Measurements from ENCODE around the gene HDGF.

The HDGF gene

DNA sequence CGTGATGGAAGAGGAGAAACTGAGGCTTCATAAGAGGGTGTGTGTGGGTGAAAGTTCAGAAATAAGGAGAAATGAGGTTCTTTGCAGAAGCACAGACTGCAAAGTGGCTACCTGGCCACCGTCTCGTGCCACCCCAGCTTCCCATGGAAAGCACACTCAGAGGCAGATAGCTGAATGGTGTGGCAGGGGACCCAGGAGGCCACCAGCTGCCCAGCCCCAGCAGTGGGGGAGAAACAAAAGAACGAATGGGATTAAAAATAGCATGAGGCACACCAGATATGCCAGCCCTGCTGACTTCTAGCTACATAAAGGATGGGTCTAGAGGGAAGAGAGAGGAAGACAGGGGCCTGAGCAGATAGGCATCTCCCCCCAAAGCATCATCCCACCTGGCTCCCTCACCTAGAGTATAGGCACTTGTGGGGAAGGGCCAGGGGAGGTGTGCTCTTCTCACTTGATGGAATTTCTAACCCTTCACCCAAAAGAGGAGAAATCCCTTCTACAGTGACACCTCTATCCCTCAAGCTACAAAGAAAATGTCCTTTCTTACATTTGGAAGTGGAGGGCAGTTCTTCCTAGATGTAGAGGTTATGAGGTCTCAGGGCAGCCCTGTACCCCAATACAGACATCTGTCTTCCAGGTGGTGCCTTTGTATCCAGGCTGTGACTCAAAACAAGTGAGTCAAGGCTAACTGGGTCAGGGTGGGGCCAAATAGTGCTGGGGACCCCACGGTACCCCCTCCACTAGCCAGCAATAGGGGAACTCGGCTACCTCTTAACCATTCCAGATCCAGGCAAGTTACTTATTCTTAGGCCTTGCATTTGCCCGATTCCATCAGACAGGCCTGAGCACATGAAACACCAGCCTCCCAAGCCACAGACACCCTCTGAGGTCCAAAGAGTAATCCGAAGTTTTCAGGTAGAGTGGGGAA is 3.5 kb downstream of the HDGF start:
- H3K27me3 ChIP-seq (ENCODE audit: control insufficient read depth, low read length): no peaks in the 10 kb centered on the region
- H3K9me3 ChIP-seq (ENCODE audit: control insufficient read depth, insufficient read depth, low read length): no peaks in the 10 kb centered on the region
- peaks cover 14% of the 10 kb centered on the region for H3F3A ChIP-seq (ENCODE audit: control insufficient read depth, insufficient read depth)
- H3K79me2 ChIP-seq (ENCODE audit: control insufficient read depth, low read length): peaks cover 82% of the 10 kb centered on the region
- no peak for TF ChIP-seq EZH2phosphoT487 (IDR thresholded peaks at IDR 0.05; ENCODE audit: borderline replicate concordance, low read length)
- TF ChIP-seq, protein P1, sequence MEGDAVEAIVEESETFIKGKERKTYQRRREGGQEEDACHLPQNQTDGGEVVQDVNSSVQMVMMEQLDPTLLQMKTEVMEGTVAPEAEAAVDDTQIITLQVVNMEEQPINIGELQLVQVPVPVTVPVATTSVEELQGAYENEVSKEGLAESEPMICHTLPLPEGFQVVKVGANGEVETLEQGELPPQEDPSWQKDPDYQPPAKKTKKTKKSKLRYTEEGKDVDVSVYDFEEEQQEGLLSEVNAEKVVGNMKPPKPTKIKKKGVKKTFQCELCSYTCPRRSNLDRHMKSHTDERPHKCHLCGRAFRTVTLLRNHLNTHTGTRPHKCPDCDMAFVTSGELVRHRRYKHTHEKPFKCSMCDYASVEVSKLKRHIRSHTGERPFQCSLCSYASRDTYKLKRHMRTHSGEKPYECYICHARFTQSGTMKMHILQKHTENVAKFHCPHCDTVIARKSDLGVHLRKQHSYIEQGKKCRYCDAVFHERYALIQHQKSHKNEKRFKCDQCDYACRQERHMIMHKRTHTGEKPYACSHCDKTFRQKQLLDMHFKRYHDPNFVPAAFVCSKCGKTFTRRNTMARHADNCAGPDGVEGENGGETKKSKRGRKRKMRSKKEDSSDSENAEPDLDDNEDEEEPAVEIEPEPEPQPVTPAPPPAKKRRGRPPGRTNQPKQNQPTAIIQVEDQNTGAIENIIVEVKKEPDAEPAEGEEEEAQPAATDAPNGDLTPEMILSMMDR (IDR thresholded peaks at IDR 0.05; ENCODE audit: low read depth, low read length, poor library complexity, severe bottlenecking): peak; percentile 25
- H3K4me1 ChIP-seq (ENCODE audit: control insufficient read depth, low read length): peaks cover 52% of the 10 kb centered on the region
- peak overlapping the region; percentile 97 for H3K4me3 ChIP-seq (ENCODE audit: low read length)
- peaks cover 74% of the 10 kb centered on the region for H3K36me3 ChIP-seq (ENCODE audit: control insufficient read depth, low read length)
- peak overlapping the region; percentile 79 for H3K27ac ChIP-seq (ENCODE audit: low read depth, low read length)
- H3K9me2 ChIP-seq (replicated peaks; ENCODE audit: control insufficient read depth, low read length): no peaks in the 10 kb centered on the region
- H4K20me1 ChIP-seq (ENCODE audit: control insufficient read depth, insufficient read depth, low read depth, low read length): peaks cover 20% of the 10 kb centered on the region; the same call in 1 of the 2 replicates
- H3K4me2 ChIP-seq (ENCODE audit: low read length): peak overlapping the region; percentile 88

DNA sequence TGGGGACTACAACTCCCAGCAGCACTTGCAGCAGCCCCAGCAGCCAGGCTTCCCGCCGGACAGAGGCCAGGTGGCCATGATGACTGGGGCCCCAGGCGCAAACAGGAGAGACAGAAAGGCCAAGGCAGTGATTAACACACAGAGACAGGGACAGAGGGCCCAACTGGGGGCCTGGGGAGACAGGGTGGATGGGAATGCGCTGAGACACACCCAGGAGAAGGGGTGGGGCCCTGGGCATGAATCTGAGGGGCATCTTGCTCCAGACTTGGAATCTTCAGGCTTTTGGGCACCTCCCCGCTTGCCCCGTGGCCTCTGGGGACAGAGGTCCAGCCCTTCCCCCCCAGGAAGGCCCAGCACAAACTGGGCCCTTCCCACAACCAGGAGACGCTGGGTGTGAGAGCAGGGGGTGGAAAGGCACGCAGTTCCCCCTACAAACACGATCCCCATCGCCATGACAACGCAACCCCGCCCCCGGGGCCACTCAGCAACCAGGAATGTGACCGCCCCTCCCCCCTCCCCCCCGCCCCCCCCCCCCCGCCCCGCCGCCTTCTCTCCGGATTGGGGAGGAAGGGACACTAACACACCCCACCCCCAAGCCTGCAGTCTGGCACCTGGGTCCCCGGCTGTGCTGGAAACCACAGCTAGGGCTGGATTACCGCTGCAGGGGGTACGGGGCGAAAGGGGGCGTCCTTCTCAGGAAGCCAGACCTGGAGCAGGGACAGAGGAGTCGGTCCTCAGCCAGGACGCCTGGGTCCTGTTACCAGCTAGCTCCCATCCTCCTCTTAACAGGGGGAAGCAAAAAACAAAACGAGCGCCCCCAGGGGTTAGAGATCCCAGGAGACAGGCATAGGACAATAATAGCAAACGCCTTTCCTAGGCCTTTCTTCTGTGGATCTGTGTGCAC is 4.5 kb downstream of the HDGF start:
- Histone ChIP-seq H3K4me3 (ENCODE audit: low read length) (peak overlapping the region; percentile 97), H3K36me3 (ENCODE audit: control insufficient read depth, low read length) (peaks cover 81% of the 10 kb centered on the region), H3K79me2 (ENCODE audit: control insufficient read depth, low read length) (peaks cover 72% of the 10 kb centered on the region), H3F3A (ENCODE audit: control insufficient read depth, insufficient read depth) (peaks cover 24% of the 10 kb centered on the region), H3K27ac (ENCODE audit: low read depth, low read length) (peak overlapping the region; percentile 79), H3K9me2 (replicated peaks; ENCODE audit: control insufficient read depth, low read length) (no peaks in the 10 kb centered on the region), H3K4me1 (ENCODE audit: control insufficient read depth, low read length) (peaks cover 49% of the 10 kb centered on the region), H4K20me1 (ENCODE audit: control insufficient read depth, insufficient read depth, low read depth, low read length) (peaks cover 20% of the 10 kb centered on the region; the same call in 1 of the 2 replicates), H3K9me3 (ENCODE audit: control insufficient read depth, insufficient read depth, low read length) (no peaks in the 10 kb centered on the region), H3K27me3 (ENCODE audit: control insufficient read depth, low read length) (no peaks in the 10 kb centered on the region), H3K4me2 (ENCODE audit: low read length) (peak overlapping the region; percentile 88)
- TF ChIP-seq, protein P1 (IDR thresholded peaks at IDR 0.05; ENCODE audit: low read depth, low read length, poor library complexity, severe bottlenecking): peak; percentile 67
- TF ChIP-seq EZH2phosphoT487 (IDR thresholded peaks at IDR 0.05; ENCODE audit: borderline replicate concordance, low read length): no peak

DNA sequence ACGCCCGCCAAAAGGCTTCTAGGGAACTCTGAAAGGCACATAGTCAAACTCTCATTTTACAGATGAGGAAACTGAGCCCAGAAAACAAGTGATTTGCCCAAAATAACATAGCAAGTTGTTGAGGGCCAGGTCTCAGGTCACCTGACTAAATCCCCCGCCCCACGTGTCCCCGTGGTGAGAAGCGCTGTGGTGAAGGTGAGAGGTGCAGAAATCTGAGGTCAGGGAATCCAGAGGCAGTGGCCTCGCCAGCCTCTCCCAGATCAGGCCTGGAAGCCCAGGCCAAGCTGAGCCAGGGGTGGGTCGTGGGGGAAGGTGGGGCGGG is 5.1 kb downstream of the HDGF start:
- Histone ChIP-seq H3K79me2 (ENCODE audit: control insufficient read depth, low read length) (peaks cover 68% of the 10 kb centered on the region), H3K27ac (ENCODE audit: low read depth, low read length) (no peak overlapping the region; the same call in 1 of the 2 replicates), H3K27me3 (ENCODE audit: control insufficient read depth, low read length) (no peaks in the 10 kb centered on the region), H3K36me3 (ENCODE audit: control insufficient read depth, low read length) (peaks cover 86% of the 10 kb centered on the region), H3K4me1 (ENCODE audit: control insufficient read depth, low read length) (peaks cover 55% of the 10 kb centered on the region), H3F3A (ENCODE audit: control insufficient read depth, insufficient read depth) (peaks cover 30% of the 10 kb centered on the region), H3K4me2 (ENCODE audit: low read length) (peak overlapping the region; percentile 62), H4K20me1 (ENCODE audit: control insufficient read depth, insufficient read depth, low read depth, low read length) (peaks cover 20% of the 10 kb centered on the region; the same call in 1 of the 2 replicates), H3K4me3 (ENCODE audit: low read length) (no peak overlapping the region), H3K9me2 (replicated peaks; ENCODE audit: control insufficient read depth, low read length) (no peaks in the 10 kb centered on the region), H3K9me3 (ENCODE audit: control insufficient read depth, insufficient read depth, low read length) (no peaks in the 10 kb centered on the region)
- TF ChIP-seq, protein P1 (IDR thresholded peaks at IDR 0.05; ENCODE audit: low read depth, low read length, poor library complexity, severe bottlenecking): no peak
- no peak for TF ChIP-seq EZH2phosphoT487 (IDR thresholded peaks at IDR 0.05; ENCODE audit: borderline replicate concordance, low read length)
